Activated naive CD4-positive, alpha-beta T cell treated with anti-CD3 and anti-CD28 coated beads for 36 hours (primary cell): ENCODE results near the gene NHLRC1. TPM values are rescaled to one million over a fixed set of nuclear protein-coding genes. Genes with fewer than 3 reads are reported as not detected.

Source experiments
- CTCF ChIA-PET: fragments of 350-600 bp; sonication (Branson Sonifier 250); formaldehyde crosslinking; loops from one replicate; lab custom pipeline; 2021; ENCODE audit warnings: antibody characterized with exemption; lab: Charles Lee
- DNase-seq: peaks from one replicate; pipeline ENCODE4 v3.0.0-alpha.2; 2020
- H3K27ac Mint-ChIP-seq: one replicate; pipeline ENCODE4 v1.8.0; 2021; ENCODE audit warnings: mild to moderate bottlenecking, mixed read lengths
- H3K27me3 Mint-ChIP-seq: one replicate; pipeline ENCODE4 v1.8.0; 2021; ENCODE audit warnings: low read depth, mixed read lengths
- H3K36me3 Mint-ChIP-seq: one replicate; pipeline ENCODE4 v1.8.0; 2021; ENCODE audit warnings: low read depth, mixed read lengths
- H3K4me1 Mint-ChIP-seq: one replicate; pipeline ENCODE4 v1.8.0; 2021; ENCODE audit warnings: low read depth, mixed read lengths
- H3K4me3 Mint-ChIP-seq: one replicate; pipeline ENCODE4 v1.8.0; 2021; ENCODE audit warnings: mild to moderate bottlenecking, moderate library complexity, mixed read lengths
- H3K9me3 Mint-ChIP-seq: one replicate; pipeline ENCODE4 v1.8.0; 2021; ENCODE audit warnings: mixed read lengths
- intact Hi-C: fragments of 100-400 bp; cut with micrococcal nuclease; formaldehyde crosslinking; loops from one replicate; pipeline ENCODE4 v1.15.1; 2023
- total RNA-seq, 2 experiments: library from RNA; stranded (reverse); gene quantifications; one replicate each; pipeline ENCODE4 v1.2.3, GENCODE V29; 2021

NHLRC1 gene
- total RNA-seq, 2 experiments from 2014 or later, result 0.10 to 0.25 TPM

DNA sequence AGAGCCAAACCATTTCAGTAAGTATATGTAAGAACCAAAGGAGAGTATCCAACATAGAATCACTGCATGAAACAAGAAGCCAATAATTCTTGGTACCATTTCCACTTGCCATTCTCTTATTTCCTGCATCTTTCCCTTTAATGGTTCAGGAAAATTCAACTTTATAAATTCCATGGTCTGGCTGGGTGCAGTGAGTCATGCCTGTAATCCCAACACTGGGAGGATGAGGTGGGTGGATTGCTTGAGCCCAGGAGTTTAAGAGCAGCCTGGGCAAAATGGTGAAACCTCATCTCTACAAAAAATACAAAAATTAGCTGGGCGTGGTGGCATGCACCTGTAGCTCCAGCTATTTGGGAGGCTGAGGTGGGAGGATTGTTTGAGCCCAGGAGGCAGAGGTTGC, 21.2 kb downstream of the NHLRC1 start:
- Mint-ChIP-seq H3K4me3 (no peak overlapping the region), H3K27me3 (peaks cover 19% of the 10 kb centered on the region)
- CTCF ChIA-PET, result no interaction called here

GRCh38 chr6:18100296-18100695, 22.2 kb downstream of the NHLRC1 start:
- H3K36me3 Mint-ChIP-seq, result no peaks in the 10 kb centered on the region
- DNase-seq, result no peak
- H3K4me3 Mint-ChIP-seq, result no peak overlapping the region
- no peaks in the 10 kb centered on the region for H3K4me1 Mint-ChIP-seq
- H3K27me3 Mint-ChIP-seq, result peaks cover 15% of the 10 kb centered on the region
- CTCF ChIA-PET, result interaction anchor here (1.4 kb wide), 1 partner anchor 21 kb away, joined by 3 read pairs; no protein-coding TSS in a partner anchor
- no peaks in the 10 kb centered on the region for H3K9me3 Mint-ChIP-seq
- H3K27ac Mint-ChIP-seq, result no peak overlapping the region
- intact Hi-C loops, result no loop called here

More for the DNA sequence above, 21.2 kb downstream of the NHLRC1 start:
- DNase-seq, result no peak
- no peak overlapping the region for H3K27ac Mint-ChIP-seq
- H3K9me3 Mint-ChIP-seq, result peaks cover 5% of the 10 kb centered on the region
- no peaks in the 10 kb centered on the region for H3K36me3 Mint-ChIP-seq
- H3K4me1 Mint-ChIP-seq, result no peaks in the 10 kb centered on the region
- intact Hi-C loops, result no loop called here

DNA sequence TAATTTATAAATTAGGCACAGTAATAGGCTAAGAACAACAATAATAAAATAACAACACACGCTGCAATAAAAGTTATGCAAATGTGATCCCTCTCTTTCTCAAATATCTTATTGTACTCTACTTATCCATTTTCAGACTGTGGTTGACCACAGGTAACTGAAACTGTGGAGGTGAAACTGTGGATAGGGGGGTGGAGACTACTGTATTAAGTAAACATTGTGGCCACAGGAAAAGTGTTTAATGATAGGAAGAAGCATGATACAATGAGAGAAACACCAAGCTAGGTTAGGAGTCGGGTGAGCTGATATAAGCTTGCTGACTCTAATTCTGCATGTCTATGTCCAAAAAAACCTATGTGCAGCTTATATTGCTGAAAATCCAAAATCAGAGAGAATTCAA, 23.0 kb downstream of the NHLRC1 start:
- CTCF ChIA-PET, result interaction anchor here (1.4 kb wide), 1 partner anchor 22 kb away, joined by 3 read pairs; no protein-coding TSS in a partner anchor
- Mint-ChIP-seq H3K4me3 (no peak overlapping the region), H3K27ac (no peak overlapping the region), H3K36me3 (no peaks in the 10 kb centered on the region), H3K4me1 (no peaks in the 10 kb centered on the region), H3K9me3 (no peaks in the 10 kb centered on the region), H3K27me3 (peaks cover 15% of the 10 kb centered on the region)
- DNase-seq, result no peak
- intact Hi-C loops, result no loop called here

DNA sequence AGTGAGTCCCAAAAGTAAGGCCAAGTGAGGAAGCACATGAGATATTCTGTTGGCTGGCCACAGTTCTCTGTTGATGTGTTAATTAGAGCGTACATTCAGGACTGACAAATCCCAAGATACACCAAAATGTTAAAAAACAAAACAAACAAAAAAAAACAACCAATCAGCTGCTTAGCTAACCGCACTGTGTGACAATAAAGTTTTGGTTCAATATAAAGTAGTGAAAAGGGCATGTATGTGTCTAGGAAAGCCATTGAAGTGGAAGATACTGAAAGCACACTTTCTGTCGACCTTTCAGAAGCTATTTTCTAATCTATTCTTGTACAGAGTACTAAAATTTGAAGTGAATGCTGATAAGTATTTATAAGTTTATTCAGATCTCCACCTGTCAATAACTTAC, 26.1 kb downstream of the NHLRC1 start:
- no peak overlapping the region for H3K27ac Mint-ChIP-seq
- no peaks in the 10 kb centered on the region for H3K4me1 Mint-ChIP-seq
- no peaks in the 10 kb centered on the region for H3K36me3 Mint-ChIP-seq
- H3K27me3 Mint-ChIP-seq, result peaks cover 6% of the 10 kb centered on the region
- CTCF ChIA-PET, result no interaction called here
- intact Hi-C loops, result no loop called here
- H3K9me3 Mint-ChIP-seq, result no peaks in the 10 kb centered on the region
- DNase-seq, result no peak
- no peak overlapping the region for H3K4me3 Mint-ChIP-seq

DNA sequence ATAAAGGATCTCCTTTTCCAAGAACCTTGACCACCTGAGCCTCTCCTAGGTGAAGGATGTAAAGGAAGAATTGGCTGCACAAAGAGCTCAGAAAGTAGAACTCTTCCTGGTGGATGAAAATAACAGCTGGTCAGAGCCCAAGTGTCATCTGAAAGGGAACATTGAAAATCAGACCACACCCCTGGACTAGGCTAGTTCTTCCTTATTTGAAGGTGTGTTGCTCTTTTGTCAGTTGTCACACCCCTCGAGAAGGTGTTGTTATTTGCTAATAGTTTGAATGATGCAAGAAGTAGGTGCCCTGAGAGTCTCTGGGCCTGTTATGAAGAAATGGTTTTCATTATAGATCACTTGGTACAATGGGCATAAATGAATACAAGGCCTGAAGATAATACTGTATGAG, 31.1 kb downstream of the NHLRC1 start:
- H3K27me3 Mint-ChIP-seq, result peaks cover 4% of the 10 kb centered on the region
- H3K27ac Mint-ChIP-seq, result no peak overlapping the region
- H3K9me3 Mint-ChIP-seq, result peaks cover 5% of the 10 kb centered on the region
- CTCF ChIA-PET, result interaction anchor here (0.6 kb wide), 1 partner anchor 946 kb away, joined by 3 read pairs; no protein-coding TSS in a partner anchor
- intact Hi-C loops, result no loop called here
- DNase-seq, result no peak
- H3K36me3 Mint-ChIP-seq, result no peaks in the 10 kb centered on the region
- H3K4me1 Mint-ChIP-seq, result no peaks in the 10 kb centered on the region
- H3K4me3 Mint-ChIP-seq, result no peak overlapping the region

- intact Hi-C loops, result no loop called here
- CTCF ChIA-PET, result no interaction called here
- no peak for DNase-seq
- Mint-ChIP-seq H3K4me1 (no peaks in the 10 kb centered on the region), H3K27ac (no peak overlapping the region), H3K9me3 (peaks cover 5% of the 10 kb centered on the region), H3K36me3 (no peaks in the 10 kb centered on the region), H3K4me3 (no peak overlapping the region), H3K27me3 (peaks cover 7% of the 10 kb centered on the region)
Measured at GRCh38 chr6:18090349-18090786, 32.1 kb downstream of the NHLRC1 start.

- intact Hi-C loops, result no loop called here
- no peak overlapping the region for H3K27ac Mint-ChIP-seq
- peaks cover 5% of the 10 kb centered on the region for H3K9me3 Mint-ChIP-seq
- no peaks in the 10 kb centered on the region for H3K36me3 Mint-ChIP-seq
- H3K27me3 Mint-ChIP-seq, result peaks cover 7% of the 10 kb centered on the region
- DNase-seq, result no peak
- CTCF ChIA-PET, result no interaction called here
- no peaks in the 10 kb centered on the region for H3K4me1 Mint-ChIP-seq
- H3K4me3 Mint-ChIP-seq, result no peak overlapping the region
Measured at GRCh38 chr6:18088419-18089296, 33.8 kb downstream of the NHLRC1 start.

DNA sequence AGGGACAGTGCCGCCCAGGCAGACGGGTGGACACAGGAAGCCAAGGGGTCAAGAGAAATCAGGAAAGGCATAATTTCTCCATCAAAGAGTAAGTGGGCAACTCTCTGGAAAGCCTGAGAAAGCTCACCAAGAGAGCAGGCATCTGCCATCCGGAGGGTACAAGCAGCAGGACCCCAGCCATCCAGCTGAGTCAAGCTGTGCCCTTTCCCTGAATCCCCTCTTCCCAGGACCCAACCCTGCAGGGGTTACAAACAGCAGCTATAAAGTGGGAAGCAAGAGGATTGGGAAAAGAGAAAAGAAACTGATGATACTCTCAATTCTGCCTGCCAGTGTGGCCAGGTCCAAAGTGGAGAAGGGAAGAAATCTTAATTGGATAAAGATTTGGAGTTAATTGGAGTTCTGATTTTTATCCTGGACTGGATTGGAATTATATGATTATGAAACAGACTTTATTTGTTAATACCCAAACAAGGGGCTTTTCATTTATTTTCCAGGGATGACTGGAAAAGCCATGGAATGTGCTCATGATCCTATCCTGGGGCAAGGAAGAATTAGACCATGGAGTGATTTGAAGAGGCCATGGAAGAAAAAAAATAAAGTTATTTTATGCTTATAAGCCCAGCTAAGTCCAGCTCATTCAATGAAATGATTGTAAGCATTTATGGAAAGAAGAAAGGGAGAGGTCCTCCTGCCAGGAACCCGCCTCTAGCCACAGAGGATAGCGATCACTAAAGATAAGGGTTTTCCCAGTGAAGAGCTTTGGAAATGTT, 34.9 kb downstream of the NHLRC1 start:
- CTCF ChIA-PET, result interaction anchor here (0.6 kb wide), 1 partner anchor 36 kb away, joined by 4 read pairs; no protein-coding TSS in a partner anchor
- no peaks in the 10 kb centered on the region for H3K4me1 Mint-ChIP-seq
- no peak overlapping the region for H3K27ac Mint-ChIP-seq
- peaks cover 10% of the 10 kb centered on the region for H3K27me3 Mint-ChIP-seq
- no peak for DNase-seq
- H3K9me3 Mint-ChIP-seq, result peaks cover 5% of the 10 kb centered on the region
- intact Hi-C loops, result no loop called here
- no peak overlapping the region for H3K4me3 Mint-ChIP-seq
- no peaks in the 10 kb centered on the region for H3K36me3 Mint-ChIP-seq

DNA sequence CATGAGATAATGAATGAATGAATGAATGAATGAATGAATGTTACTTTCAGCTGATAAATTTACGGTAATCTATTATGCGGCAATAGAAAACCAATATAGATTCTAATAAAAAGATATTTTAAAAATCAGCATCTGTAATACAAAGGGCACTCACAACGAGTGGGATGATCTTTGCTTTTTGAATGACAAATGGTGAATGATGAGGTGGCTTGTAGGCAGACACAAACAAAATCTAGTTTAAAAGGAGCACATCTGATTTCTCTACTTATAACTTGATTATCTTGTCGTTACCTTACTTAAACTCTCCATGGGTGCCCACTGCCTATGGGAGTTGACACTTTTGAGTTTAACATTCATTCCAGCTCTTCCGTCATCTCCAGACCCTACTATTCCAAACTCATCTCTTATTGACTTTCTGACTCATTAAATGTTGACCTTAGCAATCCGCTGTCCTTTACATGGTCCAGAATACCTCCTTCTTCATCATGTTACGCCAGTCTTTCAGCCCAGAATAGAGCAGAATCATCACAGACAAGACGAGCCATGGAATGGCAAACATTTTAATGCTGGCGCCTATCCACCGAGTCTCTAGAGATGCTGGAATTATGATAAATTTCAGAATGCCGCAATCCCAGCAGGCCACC, 41.3 kb downstream of the NHLRC1 start:
- DNase-seq, result no peak
- Mint-ChIP-seq H3K27ac (no peak overlapping the region), H3K36me3 (no peaks in the 10 kb centered on the region)

DNA sequence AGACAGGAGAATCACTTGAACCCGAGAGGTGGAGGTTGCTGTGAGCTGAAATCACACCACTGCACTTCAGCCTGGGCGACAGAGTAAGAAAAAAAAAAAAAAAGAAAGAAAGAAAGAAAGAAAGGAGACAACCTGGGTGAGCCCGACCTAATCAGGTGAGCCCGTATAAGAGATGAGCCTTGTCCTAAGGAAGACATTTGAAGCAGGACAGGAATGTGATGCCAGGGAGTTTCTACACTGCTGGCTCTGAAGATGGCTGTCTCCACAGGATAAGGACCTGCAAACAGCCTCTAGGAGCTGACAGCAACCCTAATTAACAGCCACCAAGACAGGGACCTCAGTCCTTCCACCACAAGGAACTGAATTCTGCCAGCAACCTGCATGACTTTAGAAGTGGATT, 41.9 kb downstream of the NHLRC1 start:
- no peak for DNase-seq
- Mint-ChIP-seq H3K27ac (no peak overlapping the region), H3K9me3 (peaks cover 5% of the 10 kb centered on the region), H3K36me3 (peaks cover 4% of the 10 kb centered on the region), H3K4me3 (no peak overlapping the region), H3K4me1 (no peaks in the 10 kb centered on the region), H3K27me3 (peaks cover 19% of the 10 kb centered on the region)
- CTCF ChIA-PET, result no interaction called here
- intact Hi-C loops, result no loop called here

More for the DNA sequence above, 41.3 kb downstream of the NHLRC1 start:
- CTCF ChIA-PET, result no interaction called here
- H3K9me3 Mint-ChIP-seq, result peaks cover 1% of the 10 kb centered on the region
- no peaks in the 10 kb centered on the region for H3K4me1 Mint-ChIP-seq
- no peak overlapping the region for H3K4me3 Mint-ChIP-seq
- peaks cover 16% of the 10 kb centered on the region for H3K27me3 Mint-ChIP-seq
- intact Hi-C loops, result no loop called here

DNA sequence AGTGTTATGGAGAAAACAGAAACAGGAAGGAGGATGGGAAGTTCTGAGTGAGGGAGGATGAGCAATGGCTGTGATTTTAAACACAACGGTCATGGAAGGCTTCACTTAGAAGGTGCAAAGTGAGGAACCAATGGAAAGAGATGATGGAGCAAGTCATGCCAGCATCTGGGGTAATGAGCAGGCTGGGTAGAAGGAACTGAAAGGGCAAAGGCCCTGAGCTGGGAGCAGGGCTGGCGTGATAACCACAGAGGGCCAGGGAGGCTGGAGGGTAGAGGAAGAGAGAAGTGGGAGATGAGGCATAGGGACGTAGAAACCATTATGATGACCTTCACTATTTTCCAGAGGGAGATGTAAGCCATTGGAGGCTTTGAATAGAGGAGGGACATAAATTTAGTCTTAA, 43.6 kb downstream of the NHLRC1 start:
- intact Hi-C loops, result no loop called here
- peaks cover 20% of the 10 kb centered on the region for H3K27me3 Mint-ChIP-seq
- H3K27ac Mint-ChIP-seq, result no peak overlapping the region
- no peaks in the 10 kb centered on the region for H3K4me1 Mint-ChIP-seq
- H3K4me3 Mint-ChIP-seq, result no peak overlapping the region
- DNase-seq, result no peak
- H3K36me3 Mint-ChIP-seq, result peaks cover 9% of the 10 kb centered on the region
- CTCF ChIA-PET, result no interaction called here
- peaks cover 11% of the 10 kb centered on the region for H3K9me3 Mint-ChIP-seq

DNA sequence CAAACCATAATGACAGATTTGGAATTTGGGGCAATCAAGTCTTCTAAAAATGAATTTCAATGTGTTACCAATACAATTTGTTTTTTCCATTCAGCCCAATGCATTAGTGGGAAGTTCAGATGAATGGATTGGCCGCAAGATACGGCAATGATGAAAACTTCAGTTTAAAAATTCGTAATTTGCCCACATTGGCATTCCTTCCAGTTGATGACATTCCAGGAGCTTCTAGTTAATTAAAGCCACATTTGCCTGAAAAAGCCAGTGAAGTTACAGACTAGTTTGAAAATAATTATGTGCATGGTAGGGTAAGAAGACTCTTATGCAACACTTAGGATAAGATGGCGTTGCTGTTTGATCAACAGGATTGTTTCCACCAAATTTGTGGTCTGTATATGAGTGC, 46.2 kb downstream of the NHLRC1 start:
- Mint-ChIP-seq H3K27me3 (peaks cover 19% of the 10 kb centered on the region), H3K4me1 (no peaks in the 10 kb centered on the region), H3K9me3 (peaks cover 11% of the 10 kb centered on the region), H3K4me3 (no peak overlapping the region), H3K27ac (no peak overlapping the region), H3K36me3 (peaks cover 9% of the 10 kb centered on the region)
- DNase-seq, result no peak
- intact Hi-C loops, result no loop called here
- CTCF ChIA-PET, result no interaction called here
